Mucosa of descending colon (tissue), 3 donors: ENCODE measurements around the gene BCL11B. TPM values are rescaled to one million over a fixed set of nuclear protein-coding genes. Genes with fewer than 3 reads are reported as not detected.

Experiments
- ATAC-seq: fragments of 200-7000 bp; cut with Tn5 transposase; one replicate; pipeline ENCODE4 v1.9.1; 2020; ENCODE audit warnings: mild to moderate bottlenecking, moderate library complexity
- DNase-seq, 3 donors: peaks; one replicate each; pipeline ENCODE4 v3.0.0-alpha.2; 2020
- H3K36me3 ChIP-seq: fragments of 200-600 bp; one replicate; pipeline ENCODE4 v1.8.0; 2021; ENCODE audit warnings: low read depth, mild to moderate bottlenecking
- H3K4me1 ChIP-seq: fragments of 200-600 bp; one replicate; pipeline ENCODE4 v1.8.0; 2021; ENCODE audit warnings: low read depth, mild to moderate bottlenecking
- H3K4me3 ChIP-seq: fragments of 200-600 bp; one replicate; pipeline ENCODE4 v1.8.0; 2021; ENCODE audit warnings: mild to moderate bottlenecking
- H3K9me3 ChIP-seq: fragments of 200-600 bp; one replicate; pipeline ENCODE4 v1.8.0; 2021; ENCODE audit warnings: mild to moderate bottlenecking
- CTCF ChIP-seq: fragments of 200-600 bp; IDR thresholded peaks from one replicate; pipeline ENCODE4 v1.8.0; 2022; ENCODE audit warnings: antibody characterized with exemption, mild to moderate bottlenecking
- intact Hi-C, 2 donors: fragments of 100-400 bp; cut with DNase I in 1 of 2; cut with micrococcal nuclease in 1 of 2; formaldehyde crosslinking; loops; one replicate each; pipeline versions ENCODE4 v1.11.0 to v1.11.1; 2022; cut with DNase I, micrococcal nuclease
- total RNA-seq, 3 donors: library from RNA; stranded (reverse); fragmentation: NEBNext Ultra II Directional in 2 of 3; extraction: Animal tissue kit (Norgen Biotek cat#: 25700) in 2 of 3; gene quantifications; one replicate each; pipeline versions ENCODE4 v1.2.1 to v1.2.4, GENCODE V29; 2021 to 2023
- donor health status: DM: no; HTN: no; CAD: no; lungs with moderate emphysema.
- donor health status: DM: no; HTN: no; CAD: no.
- donor health status: DM: no; HTN: yes; CAD: no.

Gene BCL11B
- total RNA-seq, 3 donors from 2014 or later, result 2.5 to 5.6 (median 4.9) TPM

- no peaks in the 10 kb centered on the region for H3K4me1 ChIP-seq
- H3K36me3 ChIP-seq, result no peaks in the 10 kb centered on the region
- intact Hi-C loops, result no loop called here
- ATAC-seq, result no peak
- no peak for DNase-seq
- no peak for TF ChIP-seq CTCF
- no peaks in the 10 kb centered on the region for H3K9me3 ChIP-seq
- H3K4me3 ChIP-seq, result no peak overlapping the region
These were observed 146.2 kb downstream of the BCL11B start for GRCh38 chr14:99125616-99126431.

- ATAC-seq (no peak), DNase-seq (no peak)
- no peak for TF ChIP-seq CTCF
These were observed 146.9 kb downstream of the BCL11B start for GRCh38 chr14:99125113-99125512.

GRCh38 chr14:99124482-99125105 is 147.4 kb downstream of the BCL11B start:
- H3K9me3 ChIP-seq, result no peaks in the 10 kb centered on the region
- TF ChIP-seq CTCF, result no peak
- H3K4me1 ChIP-seq, result no peaks in the 10 kb centered on the region
- DNase-seq (no peak), ATAC-seq (no peak)
- no peaks in the 10 kb centered on the region for H3K36me3 ChIP-seq
- intact Hi-C loops, result no loop called here
- H3K4me3 ChIP-seq, result no peak overlapping the region

More at GRCh38 chr14:99125113-99125512, 146.9 kb downstream of the BCL11B start:
- H3K9me3 ChIP-seq, result no peaks in the 10 kb centered on the region
- no peak overlapping the region for H3K4me3 ChIP-seq
- intact Hi-C loops, result no loop called here
- H3K4me1 ChIP-seq, result no peaks in the 10 kb centered on the region
- no peaks in the 10 kb centered on the region for H3K36me3 ChIP-seq

GRCh38 chr14:99123208-99123870 is 148.7 kb downstream of the BCL11B start:
- Histone ChIP-seq H3K9me3 (no peaks in the 10 kb centered on the region), H3K4me1 (no peaks in the 10 kb centered on the region), H3K36me3 (no peaks in the 10 kb centered on the region), H3K4me3 (no peak overlapping the region)
- no peak for ATAC-seq
- DNase-seq, result no peak
- no peak for TF ChIP-seq CTCF
- intact Hi-C loops, result no loop called here

GRCh38 chr14:99122521-99123125 is 149.4 kb downstream of the BCL11B start:
- no peak for ATAC-seq
- intact Hi-C loops, result no loop called here
- H3K36me3 ChIP-seq, result no peaks in the 10 kb centered on the region
- H3K9me3 ChIP-seq, result no peaks in the 10 kb centered on the region
- TF ChIP-seq CTCF, result no peak
- no peaks in the 10 kb centered on the region for H3K4me1 ChIP-seq
- H3K4me3 ChIP-seq, result no peak overlapping the region
- DNase-seq, result no peak
